ENCODE measurements around the gene SKA1.
A peak's percentile ranks its signal among the peaks of the same experiment; 100 is the strongest.

The SKA1 gene, protein sequence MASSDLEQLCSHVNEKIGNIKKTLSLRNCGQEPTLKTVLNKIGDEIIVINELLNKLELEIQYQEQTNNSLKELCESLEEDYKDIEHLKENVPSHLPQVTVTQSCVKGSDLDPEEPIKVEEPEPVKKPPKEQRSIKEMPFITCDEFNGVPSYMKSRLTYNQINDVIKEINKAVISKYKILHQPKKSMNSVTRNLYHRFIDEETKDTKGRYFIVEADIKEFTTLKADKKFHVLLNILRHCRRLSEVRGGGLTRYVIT

GRCh38 chr18:50374753-50375391 is at the start of gene SKA1:
SKA1 (plus strand) TSS chr18:50375046; CDS start chr18:50375831, 785 bp downstream.
- peak; percentile 97 for DNase-seq

GRCh38 chr18:50327983-50328382 is 46.9 kb upstream of the SKA1 start:
- no peak for DNase-seq

DNA sequence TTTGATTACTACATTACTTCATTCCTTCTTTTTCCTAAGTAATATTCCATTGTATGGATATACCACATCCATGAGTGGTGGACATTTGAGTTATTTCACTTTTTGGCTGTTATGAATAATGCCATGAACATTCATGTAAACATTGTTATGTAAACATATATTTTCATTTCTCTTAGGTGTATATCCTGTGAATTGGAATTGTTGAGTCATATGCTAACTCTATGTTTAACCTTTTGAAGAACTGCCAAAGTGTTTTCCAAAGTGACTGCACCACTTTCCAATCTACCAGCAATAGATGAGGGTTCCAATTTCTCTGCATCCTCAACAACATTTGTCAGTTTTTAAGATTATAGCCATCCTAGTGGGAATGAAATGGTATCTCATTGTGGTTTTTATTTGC is 44.7 kb upstream of the SKA1 start:
- no peak for DNase-seq

DNA sequence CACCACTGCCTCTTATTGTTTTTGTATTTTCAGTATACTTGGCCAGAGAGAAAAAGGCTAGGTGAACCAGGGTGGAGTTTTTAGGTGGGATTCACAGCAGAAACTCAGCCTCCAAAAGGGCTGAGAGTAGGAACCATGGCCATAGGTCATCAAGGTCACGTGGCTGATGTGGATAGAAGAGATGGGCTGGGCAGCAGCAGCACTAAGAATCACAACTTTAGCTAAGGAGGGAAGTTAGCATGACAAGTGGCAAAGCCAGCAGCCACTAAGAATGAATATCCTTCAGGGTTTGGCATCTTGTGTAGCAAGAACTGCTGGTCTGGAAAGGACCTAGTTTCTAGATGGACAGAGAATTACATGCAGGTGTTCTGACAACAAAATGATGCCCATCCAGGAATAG is 43.2 kb upstream of the SKA1 start:
- no peak for DNase-seq

- no peak for DNase-seq
These were observed 40.2 kb upstream of the SKA1 start for GRCh38 chr18:50334546-50335152.

GRCh38 chr18:50338122-50338521 is 36.7 kb upstream of the SKA1 start:
- DNase-seq = peak; percentile 4

GRCh38 chr18:50338715-50339114 is 36.1 kb upstream of the SKA1 start:
- no peak for DNase-seq

- no peak for DNase-seq
These were observed 34.8 kb upstream of the SKA1 start for GRCh38 chr18:50340078-50340477.

DNA sequence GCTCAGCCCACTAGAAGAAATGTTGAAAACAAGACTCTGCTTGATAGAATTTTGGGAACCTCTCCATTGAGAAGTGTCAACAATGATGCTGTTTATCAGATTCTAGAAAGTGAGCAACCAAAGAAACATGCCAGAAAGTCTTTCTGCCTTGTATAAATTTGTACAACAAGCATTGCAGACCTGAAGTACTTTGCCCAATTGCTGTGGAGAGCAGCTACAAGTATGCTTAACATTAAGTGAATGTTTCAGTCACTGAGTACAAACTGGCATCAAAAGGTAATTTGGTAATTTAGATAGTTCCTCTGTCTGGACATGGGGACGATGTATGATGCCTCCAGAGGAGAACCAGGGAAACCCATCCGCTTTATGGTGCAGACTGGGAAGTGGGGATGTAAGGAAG is 33.4 kb upstream of the SKA1 start:
- no peak for DNase-seq

DNA sequence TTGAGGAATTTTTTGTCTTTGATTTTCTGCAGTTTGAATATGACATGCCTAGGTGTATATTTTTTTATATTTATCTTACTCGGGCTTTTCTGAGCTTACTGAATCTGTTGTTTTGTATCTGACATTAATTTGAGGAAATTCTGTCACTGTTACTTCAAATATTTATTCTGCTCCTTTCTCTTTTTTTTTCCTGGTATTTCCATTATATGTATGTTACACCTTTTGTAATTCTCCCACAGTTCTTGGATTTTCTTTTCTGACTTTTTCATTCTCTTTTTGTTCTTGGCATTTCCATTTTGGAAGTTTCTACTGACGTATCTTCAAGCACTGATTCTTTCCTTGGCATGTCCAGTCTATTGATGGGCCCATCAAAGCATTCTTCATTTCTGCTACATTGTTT is 24.1 kb upstream of the SKA1 start:
- no peak for DNase-seq

DNA sequence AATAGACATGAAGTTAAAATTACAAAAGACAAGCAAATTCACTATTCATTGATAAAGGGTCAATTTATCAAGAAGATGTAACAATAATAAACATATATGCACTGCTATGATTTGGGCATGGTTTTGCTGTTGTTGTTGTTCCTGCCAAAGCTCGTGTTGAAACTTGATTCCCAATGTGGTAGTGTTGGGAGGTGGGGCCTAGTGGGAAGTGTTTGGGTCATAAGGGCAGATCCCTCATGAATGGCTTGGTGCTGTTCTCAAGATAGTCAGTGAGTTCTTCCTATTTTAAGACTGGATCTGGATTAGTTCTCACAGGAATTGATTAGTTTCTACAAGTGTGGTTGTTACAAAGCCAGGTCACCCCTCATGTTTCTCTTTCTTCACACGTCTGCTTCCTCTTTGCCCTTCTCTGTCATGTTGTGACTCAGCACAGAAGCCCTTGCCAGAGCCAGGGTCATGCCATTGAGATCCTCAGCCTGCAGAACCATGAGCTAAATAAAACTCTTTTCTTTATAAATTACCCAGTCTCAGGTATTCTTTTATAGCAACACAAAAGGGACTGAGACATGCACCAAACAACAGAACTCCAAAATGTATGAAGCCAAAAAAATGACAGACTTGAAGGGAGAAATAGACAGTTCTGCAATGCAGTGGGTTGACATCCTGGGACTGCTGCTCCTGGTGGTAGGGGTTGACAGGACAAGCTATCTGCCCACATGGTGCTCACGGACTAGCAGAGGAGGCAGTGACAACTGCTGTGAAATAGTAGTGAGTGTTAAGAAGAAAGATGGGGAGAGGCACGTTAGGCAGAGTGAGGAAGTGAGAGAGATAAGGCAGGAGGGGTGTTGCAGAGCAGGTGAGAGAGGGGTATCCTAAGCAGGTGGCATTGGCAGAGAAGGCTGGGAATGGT is 18.6 kb upstream of the SKA1 start:
- peak; percentile 68 for DNase-seq

DNA sequence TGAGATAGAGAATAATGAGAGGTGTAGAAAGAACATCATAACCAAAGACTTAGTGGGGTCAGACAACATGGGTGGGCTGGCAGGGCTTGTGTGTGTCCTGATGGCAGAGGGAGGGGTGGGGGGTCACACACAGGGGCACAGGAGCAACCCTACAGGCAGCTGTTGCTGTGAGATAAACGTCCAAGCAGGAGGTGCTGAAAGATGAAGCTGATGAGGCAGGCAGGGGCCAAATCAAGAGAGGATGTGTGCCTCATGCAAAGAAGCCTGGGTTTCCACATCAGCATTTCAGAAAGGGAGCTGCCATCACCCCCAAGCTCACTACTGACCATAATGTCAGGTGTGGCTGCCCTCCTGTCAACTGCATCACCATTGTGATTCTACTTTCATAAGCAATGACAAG is 16.0 kb upstream of the SKA1 start:
- no peak for DNase-seq

DNA sequence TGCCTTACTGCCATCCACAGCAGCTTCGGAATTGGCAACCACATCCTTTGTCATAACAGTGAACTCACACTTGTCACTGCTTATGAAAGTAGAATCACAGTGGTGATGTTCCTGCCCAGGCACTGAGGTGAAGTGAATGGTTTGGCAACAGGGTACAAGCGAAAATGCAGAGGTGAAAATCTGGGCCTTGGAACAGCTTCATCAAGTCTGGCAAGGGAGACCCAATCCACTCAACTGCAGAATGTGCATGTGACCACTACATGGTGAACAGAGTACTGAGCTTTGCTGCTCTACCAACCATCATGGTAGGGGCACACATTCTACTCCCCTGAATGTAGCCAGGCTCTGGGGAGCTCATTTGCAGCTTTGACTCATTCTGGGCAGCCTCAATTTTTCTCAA is 15.0 kb upstream of the SKA1 start:
- no peak for DNase-seq

GRCh38 chr18:50360611-50361010 is 14.2 kb upstream of the SKA1 start:
- DNase-seq = no peak

- DNase-seq = no peak
These were observed 5.2 kb upstream of the SKA1 start for GRCh38 chr18:50369672-50370071.

DNA sequence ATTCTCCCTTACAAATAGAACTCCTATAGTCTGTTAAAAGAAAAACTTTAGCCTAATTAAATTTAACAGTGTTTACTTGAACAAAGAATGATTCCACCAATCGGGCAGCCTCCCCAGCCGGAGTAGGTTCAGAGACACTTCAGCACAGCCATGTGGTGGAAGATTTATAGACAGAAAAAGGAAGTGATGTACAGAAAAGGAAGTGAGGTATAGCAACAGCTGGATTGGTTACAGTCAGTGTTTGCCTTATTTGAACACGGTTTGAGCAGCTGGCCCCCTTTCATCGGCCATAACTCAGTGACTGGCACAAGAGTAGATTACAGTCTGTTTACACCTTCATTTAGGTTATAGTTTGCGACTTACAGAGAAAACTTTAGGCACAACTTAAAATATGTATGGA is 2.1 kb upstream of the SKA1 start:
- DNase-seq = peak; percentile 37

DNA sequence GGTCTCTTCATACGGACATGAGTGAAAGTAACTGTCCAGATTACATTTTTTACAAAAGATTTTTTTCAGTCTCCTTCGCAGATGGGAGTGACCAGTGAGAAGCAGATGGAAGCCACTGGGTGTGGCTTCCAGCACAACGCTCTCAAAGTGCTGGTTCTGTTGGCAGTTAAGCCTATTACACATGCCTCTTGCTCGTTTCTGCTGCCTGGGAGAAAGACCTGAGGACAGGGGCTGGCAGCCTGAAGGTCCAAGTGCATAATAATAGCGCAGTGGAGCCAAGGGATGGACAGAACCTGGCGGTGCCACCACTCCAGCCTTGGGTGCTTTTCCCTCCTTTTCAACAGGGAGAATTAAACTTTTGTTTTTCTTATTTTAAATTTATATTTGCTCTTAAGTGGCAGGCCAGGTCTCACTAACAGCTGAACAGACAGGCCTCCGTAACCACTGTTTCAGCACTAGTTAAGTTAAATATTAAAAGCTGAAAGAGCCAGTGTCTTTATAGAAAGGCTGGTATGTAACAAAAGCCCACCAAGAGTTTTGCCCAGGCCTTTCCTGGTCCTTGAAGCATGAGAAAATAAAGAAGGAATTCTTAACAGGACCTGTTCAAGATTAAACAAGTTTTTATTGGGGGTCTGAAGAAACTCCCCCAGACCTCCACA is 1.2 kb upstream of the SKA1 start:
- DNase-seq = no peak

DNA sequence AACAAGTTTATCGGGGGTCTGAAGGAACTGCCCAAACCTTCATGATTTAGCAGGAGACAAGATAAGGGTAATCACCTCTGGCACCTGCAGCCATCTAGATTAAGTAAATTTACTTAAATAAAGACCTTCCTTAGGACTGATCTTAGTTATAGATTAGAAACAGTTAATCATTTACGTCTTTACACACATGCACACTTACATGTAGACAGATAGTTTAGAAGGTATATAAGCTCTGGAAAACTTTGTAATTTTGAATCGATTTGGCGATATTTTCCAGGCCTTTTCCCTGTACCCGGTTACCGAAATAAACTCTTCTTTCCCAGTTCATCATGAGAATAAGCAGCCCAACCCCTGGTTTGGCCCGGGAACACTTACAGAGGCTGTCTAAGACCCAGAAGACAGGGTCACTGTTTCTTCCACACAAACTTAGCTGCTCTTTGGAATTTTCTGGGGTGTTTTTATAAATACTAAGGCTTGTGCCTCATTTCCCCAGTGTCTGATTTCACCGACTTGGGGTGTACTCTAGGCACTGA is 560 bp upstream of the SKA1 start:
- DNase-seq = no peak

DNA sequence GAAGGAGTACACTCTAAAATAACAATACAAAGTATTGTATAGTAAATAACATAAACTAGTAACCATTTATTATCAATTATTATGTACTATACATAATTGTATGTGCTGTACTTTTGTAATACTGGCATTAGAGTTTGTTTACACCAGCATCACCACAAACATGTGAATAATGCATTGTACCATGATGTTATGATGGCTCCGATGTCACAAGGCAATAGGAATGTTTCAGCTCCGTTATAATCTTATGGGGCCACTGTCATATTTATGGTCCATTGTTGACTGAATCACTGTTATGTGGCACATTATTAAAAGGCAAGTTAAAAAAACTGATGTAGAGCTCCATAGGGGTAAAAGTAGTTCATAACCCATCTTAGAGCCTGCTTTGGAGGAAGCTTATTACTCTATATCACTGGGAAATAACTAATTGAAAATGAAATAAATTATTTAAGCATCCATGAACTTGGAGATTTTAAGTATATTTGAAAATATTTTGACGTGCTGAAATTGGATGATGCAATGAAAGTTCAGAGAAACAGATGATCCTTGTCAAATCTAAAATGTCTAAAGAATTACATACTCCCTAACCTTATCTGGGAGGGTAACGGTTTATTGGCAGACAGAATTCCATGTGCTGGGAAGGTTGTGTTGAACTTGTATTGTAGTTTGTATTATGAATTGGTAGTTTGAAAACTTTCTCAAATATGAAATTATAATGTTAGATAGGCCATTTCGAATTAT is 2.4 kb downstream of the SKA1 start:
- DNase-seq = no peak

DNA sequence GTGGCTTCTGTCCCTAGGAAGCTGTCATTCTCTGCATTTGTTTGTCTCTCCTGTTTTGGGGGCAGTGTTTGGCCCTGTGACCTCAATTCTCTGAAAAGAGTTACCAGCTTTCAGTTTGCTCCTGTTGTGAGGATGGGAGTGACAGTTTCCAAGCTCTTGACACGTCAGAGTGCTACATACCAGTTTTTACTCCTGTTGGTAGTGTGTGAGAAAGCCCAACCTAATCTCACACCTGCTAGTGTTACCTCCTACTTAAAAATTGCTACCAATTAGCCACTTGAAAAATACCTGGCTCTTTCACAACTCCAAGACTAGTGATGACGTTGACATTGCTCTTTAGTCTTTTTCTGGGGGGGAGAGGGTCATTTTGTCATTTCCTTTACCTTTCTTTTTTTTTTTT is 14.1 kb downstream of the SKA1 start:
- no peak for DNase-seq

GRCh38 chr18:50393802-50394201 is 19.0 kb downstream of the SKA1 start:
- DNase-seq = no peak

DNA sequence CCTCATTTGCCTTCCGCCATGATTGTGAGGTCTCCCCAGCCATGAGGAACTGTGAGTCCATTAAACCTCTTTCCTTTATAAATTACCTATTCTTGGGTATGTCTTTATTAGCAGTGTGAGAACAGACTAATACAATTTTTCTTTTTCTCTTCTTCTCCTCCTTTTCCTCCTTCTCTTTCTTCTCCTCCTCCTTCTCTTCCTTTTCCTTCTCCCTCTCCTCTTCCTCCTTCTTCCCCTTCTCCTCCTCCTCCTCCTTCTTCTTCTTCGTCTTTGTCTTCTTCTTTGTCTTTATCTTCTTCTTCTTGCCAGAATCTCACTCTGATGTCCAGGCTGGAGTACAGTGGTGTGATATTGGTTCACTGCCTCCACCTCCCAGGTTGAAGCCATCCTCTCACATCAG is 20.2 kb downstream of the SKA1 start:
- DNase-seq = no peak
